Erythroblast (primary cell): Measurements from ENCODE around the gene RANGAP1.

ENCODE experiments used
- GATA1 ChIP-seq: IDR thresholded peaks from 2 replicates; pipeline ENCODE4 v1.6.1; 2011; ENCODE audit warnings: low read depth, mild to moderate bottlenecking, control low read depth, low read length, moderate library complexity
- POLR2A ChIP-seq: IDR thresholded peaks from 2 replicates; pipeline ENCODE4 v1.6.1; 2011; ENCODE audit warnings: mild to moderate bottlenecking, low read length

GRCh38 chr22:41273128-41273527, 12.9 kb downstream of the RANGAP1 start:
- TF ChIP-seq POLR2A (no peak), GATA1 (no peak)
